ENCODE results near the gene ARAP3.
A peak's percentile ranks its signal among the peaks of the same experiment; 100 is the strongest.
"Not testable (repeated sequence)": the region's sequence is repeated elsewhere in the genome, so short reads cannot be mapped to it uniquely, and the experiment has no call there.

Gene ARAP3

DNA sequence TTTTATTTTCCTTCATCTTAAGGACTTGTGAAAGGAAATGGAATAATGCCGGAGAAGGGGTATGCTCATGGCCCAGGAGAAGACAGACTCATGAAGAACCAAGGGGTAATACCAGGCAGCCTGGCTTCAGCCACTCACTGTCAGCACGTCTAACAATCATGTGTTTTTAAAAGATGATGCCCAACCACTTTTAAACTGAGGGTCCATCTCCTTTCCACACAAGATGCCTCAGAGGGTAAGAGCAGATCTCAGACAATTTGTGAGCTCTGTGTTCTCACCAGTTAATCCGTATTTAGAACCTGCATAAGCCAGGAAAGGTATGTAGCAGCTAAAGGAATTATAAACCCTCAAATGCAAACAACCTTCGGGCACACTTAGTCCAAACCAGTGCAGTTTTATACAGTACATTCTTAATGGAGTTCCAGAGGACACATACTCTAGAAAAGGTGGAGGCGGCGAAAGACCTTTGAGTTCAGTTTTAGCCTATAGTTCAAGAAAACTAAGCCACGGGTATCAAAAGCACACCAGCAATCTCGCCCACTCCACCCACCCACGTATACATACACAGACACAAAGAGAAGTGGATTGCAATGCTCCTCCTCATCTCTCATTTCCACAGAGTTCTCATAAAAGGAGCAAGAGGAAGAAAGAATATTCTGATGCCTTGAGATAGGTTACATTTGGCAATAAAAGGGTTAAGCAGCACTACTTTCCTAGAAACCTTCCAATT, 65.9 kb downstream of the ARAP3 start:
- DNase-seq (ENCODE audit: low read depth), result no peak

DNA sequence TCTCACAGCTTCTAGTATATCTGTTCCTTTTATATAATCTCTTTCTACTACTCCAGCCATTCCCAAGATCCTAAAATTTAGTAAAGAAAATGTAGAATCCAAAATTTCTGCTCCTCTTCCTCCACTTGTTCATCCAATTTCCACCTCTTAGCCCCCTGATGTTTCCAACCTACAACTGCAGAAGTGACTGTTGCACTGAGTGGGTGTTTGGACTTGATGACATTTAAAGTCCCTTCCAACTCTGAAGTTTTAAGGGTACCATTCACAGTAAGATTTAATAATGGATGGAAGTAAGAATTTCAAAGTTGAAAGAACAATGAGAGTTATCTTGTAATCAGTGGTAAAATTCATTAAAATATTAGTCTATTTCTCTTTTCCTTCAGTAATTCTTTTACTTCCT, 68.7 kb downstream of the ARAP3 start:
- DNase-seq (ENCODE audit: low read depth), result no peak

DNA sequence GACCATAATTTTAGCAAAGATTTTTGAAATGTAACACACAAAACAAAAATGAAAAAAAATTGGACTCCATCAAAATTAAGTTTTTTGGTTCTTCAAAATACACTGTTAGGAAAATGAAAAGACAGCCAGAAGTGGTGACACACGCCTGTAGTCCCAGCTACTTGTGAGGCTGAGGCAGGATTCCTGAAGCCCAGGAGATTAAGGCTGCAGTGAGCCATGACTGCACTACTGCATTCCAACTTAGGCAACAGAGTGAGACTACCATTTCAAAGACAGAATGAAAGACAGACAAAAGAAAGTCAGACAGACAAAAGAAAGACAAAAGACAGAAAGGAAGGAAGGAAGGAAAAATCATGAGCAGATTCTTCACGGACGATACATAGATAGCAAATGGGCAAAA, 70.7 kb downstream of the ARAP3 start:
- DNase-seq (ENCODE audit: low read depth), result no peak

DNA sequence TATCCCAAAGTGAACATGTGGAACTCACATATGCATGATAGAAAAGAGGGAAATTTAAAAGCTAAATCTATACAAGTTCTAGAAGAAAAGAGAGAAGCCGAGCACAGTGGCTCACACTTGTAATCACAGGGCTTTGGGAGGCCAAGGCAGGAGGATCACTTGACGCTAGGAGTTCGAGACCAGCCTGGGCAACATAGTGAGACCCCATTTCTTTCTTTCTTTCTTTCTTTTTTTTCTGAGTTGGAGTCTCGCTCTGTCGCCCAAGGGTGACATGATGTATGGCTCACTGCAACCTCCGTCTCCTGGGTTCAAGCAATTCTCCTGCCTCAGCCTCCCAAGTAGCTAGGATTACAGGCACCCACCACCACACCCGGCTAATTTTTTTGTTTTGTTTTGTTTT, 72.1 kb downstream of the ARAP3 start:
- DNase-seq (ENCODE audit: low read depth), result not testable (repeated sequence)

DNA sequence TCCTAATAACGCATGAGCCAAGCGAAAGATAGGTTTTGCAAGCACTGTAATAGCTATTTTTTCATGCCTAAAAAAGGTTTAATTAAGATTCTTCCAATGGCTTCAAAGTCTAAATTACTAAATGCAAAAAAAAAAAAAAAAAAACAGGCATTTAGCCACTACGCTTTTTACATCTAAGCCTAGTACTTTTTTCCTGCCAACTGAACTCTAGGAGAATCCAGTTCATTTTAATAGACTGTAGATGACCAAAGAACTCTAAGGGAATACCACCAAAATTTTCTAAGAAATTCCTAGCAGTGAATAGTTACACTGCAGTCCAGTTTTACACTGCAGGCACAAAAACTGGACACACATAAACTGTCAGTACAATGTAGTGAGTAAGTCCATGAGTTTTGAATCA, 73.0 kb downstream of the ARAP3 start:
- no peak for DNase-seq (ENCODE audit: low read depth)

- no peak for DNase-seq (ENCODE audit: low read depth)
Observed at GRCh38 chr5:141608557-141608956, 73.5 kb downstream of the ARAP3 start.

- DNase-seq (ENCODE audit: low read depth), result no peak
Observed at GRCh38 chr5:141608046-141608445, 74.0 kb downstream of the ARAP3 start.

- DNase-seq (ENCODE audit: low read depth), result peak; percentile 6
Observed at GRCh38 chr5:141605523-141606277, 76.3 kb downstream of the ARAP3 start.

DNA sequence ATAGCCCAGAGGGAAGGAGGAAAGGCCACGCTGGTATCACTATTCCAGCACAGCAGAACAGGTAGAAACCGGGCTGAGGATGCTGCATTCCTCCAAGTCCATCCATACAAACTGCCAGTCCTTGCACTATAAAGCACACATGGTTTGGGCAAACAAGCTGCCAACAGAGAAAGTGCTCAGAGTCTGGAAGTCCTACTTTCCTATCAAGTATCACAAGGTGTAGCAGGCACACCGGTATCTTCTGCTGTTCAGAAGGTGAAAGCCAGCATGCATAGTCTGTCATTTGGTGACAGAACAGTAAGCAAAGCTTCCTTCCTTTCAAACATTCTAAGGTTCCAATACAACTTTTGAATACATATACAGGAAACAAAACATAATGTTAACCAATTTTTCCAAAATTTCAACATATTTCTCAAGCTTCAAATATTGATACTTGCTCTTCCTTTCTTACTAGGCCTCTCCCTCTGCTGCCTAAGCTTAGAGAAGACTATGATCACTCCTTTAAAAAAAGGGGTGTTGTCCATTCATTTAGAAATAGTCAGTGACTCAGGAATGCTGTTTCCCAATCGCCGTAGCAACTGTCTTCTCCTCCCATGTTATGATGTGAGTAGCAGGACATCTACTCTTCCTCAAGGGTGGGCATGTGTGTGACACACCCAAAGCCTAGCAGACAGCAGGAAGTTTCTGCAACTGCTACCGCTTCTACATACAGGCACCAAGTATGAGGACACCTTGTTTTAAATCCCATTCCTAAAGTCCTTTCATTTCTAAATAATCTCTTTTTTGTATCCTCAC, 77.9 kb downstream of the ARAP3 start:
- DNase-seq (ENCODE audit: low read depth), result peak; percentile 91
